Body of pancreas (tissue), 4 donors: ENCODE results near the gene TECR.

Source experiments
- CTCF ChIP-seq, 7 experiments: fragments of 450-650 bp in 4 of 7; fragments of 200-600 bp in 3 of 7; sonication (generic) in 3 of 7; IDR thresholded peaks; one replicate each; pipeline ENCODE4 v1.5.1; 2016 to 2019; ENCODE audit warnings: antibody characterized with exemption in 7 of 7
- POLR2A ChIP-seq, 3 donors: fragments of 450-650 bp; IDR thresholded peaks; one replicate each; pipeline ENCODE4 v1.6.1; 2016; ENCODE audit warnings: antibody characterized with exemption in 3 of 3, mild to moderate bottlenecking in 2 of 3

- no peak for TF ChIP-seq POLR2A (IDR thresholded peaks at IDR 0.05)
- no peak for TF ChIP-seq CTCF (IDR thresholded peaks at IDR 0.05)
Measured at GRCh38 chr19:14553939-14554243, 24.5 kb downstream of the TECR start.
